B cell (primary cell): ENCODE measurements around the gene SLC22A12.

Source experiments
- CTCF ChIP-seq: fragments of 200-600 bp; IDR thresholded peaks from one replicate; pipeline ENCODE4 v1.8.0; 2022; ENCODE audit warnings: antibody characterized with exemption, mild to moderate bottlenecking
- EZH2 ChIP-seq: IDR thresholded peaks from 2 replicates; pipeline ENCODE4 v1.6.1; 2012; ENCODE audit warnings: borderline replicate concordance, low read depth, mild to moderate bottlenecking, moderate library complexity, low read length; ENCODE audit not compliant: insufficient read depth, poor library complexity, severe bottlenecking

GRCh38 chr11:64570341-64570740 is 20.7 kb upstream of the SLC22A12 start:
- no peak for TF ChIP-seq CTCF
- TF ChIP-seq EZH2 = no peak
